Stomach (tissue), 9 donors: ENCODE measurements around the gene VAPB. TPM values are rescaled to one million over a fixed set of nuclear protein-coding genes. Genes with fewer than 3 reads are reported as not detected.

Source experiments
- DNase-seq, 2 donors: peaks; one replicate each; pipeline versions ENCODE4 v3.0.0 to v3.0.0-alpha.2; 2013 to 2019
- H3K27ac ChIP-seq, 5 donors: fragments of 200-600 bp in 4 of 5; sonication (generic) in 4 of 5; one replicate each; pipeline ENCODE4 v1.5.1; 2013 to 2019; ENCODE audit warnings: mild to moderate bottlenecking in 1 of 5, moderate library complexity in 1 of 5
- H3K27me3 ChIP-seq, 3 donors: fragments of 200-600 bp; sonication (generic); one replicate each; pipeline ENCODE4 v1.5.1; 2017 to 2019; ENCODE audit warnings: mixed run types in 1 of 3
- H3K36me3 ChIP-seq, 4 donors: fragments of 200-600 bp; sonication (generic); 1 replicate in 3 of 4; 2 replicates in 1 of 4; pipeline ENCODE4 v1.5.1; 2016 to 2019
- H3K4me1 ChIP-seq, 4 donors: fragments of 200-600 bp; sonication (generic); one replicate each; pipeline ENCODE4 v1.5.1; 2016 to 2019
- H3K4me3 ChIP-seq, 4 donors: fragments of 200-600 bp; sonication (generic) in 3 of 4; one replicate each; pipeline ENCODE4 v1.5.1; 2016 to 2019; ENCODE audit warnings: mild to moderate bottlenecking in 1 of 4
- H3K9me3 ChIP-seq, 4 donors: fragments of 200-600 bp; sonication (generic); one replicate each; pipeline ENCODE4 v1.5.1; 2016 to 2019
- EP300 ChIP-seq: sonication (generic); formaldehyde crosslinking; IDR thresholded peaks from one replicate; pipeline ENCODE4 v1.6.1; 2017; ENCODE audit warnings: antibody characterized with exemption
- POLR2A ChIP-seq, 4 donors: fragments of 450-650 bp; IDR thresholded peaks; one replicate each; pipeline ENCODE4 v1.6.1; 2016; ENCODE audit warnings: antibody characterized with exemption in 4 of 4, control low read depth in 2 of 4, mild to moderate bottlenecking in 1 of 4, moderate library complexity in 1 of 4
- POLR2AphosphoS5 ChIP-seq, 3 donors: sonication (generic); formaldehyde crosslinking; IDR thresholded peaks; one replicate each; pipeline ENCODE4 v1.6.1; 2016; ENCODE audit warnings: antibody characterized with exemption in 3 of 3
- WGBS, 5 donors: extraction: QIAGEN DNeasy Blood & Tissue Kit in 3 of 5; methylation state at CpG; one replicate each; pipeline versions ENCODE4 v1.1.5 to v1.1.7; 2013 to 2018; 5-methylcytosine and 5-hydroxymethylcytosine counted together
- intact Hi-C: fragments of 100-400 bp; cut with DNase I; formaldehyde crosslinking; loops from one replicate; pipeline ENCODE4 v1.15.1; 2023; ENCODE audit warnings: low total_unique reads
- polyA plus RNA-seq, 3 donors: library from polyadenylated mRNA; stranded (reverse); fragments of 200-250 nt; gene quantifications; one replicate each; pipeline ENCODE4 v1.2.3, GENCODE V29; 2013
- total RNA-seq, 5 donors: library from RNA; depleted of rRNA; stranded (reverse); fragments of >200 nt; gene quantifications; one replicate each; pipeline versions ENCODE4 v1.1.0 to v1.2.3, GENCODE V29; 2014 to 2016
- TF ChIP-seq, protein P1 (sequence below), 7 experiments: fragments of 450-650 bp in 4 of 7; fragments of 200-600 bp in 3 of 7; sonication (generic) in 3 of 7; IDR thresholded peaks; one replicate each; pipeline ENCODE4 v1.5.1; 2016 to 2019; ENCODE audit warnings: antibody characterized with exemption in 7 of 7, control low read depth in 2 of 7, mild to moderate bottlenecking in 1 of 7
- donor health status: healthy with polysubstance abuse.
- donor health status: Bipolar disorder and iron deficiency.
- donor health status: healthy.

Gene VAPB
- total and polyA plus RNA-seq, 8 donors = 7.6 to 40.6 (median 18.2) TPM

DNA sequence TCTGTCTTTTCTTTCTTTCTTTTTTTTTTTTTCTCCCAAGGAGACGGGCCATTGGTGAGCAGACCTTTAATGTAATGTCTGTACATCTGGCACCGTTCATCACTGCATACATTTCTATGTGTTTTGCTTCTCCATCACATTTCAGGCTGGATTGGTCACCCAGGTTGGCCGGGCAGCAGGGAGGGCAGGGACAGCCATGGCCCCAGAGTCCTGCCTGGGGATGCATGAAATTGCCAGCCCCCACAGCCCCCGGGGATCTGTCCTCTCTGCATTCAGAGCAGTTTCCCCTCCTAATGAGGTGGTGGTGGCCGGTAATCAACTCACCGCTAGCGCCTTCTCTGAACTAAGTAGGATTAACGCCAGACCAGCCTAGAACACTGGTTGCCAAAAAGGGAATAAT lies 75.8 kb downstream of the VAPB start:
- no peaks in the 10 kb centered on the region for H3K36me3 ChIP-seq
- H3K27me3 ChIP-seq = peaks cover 0 to 17% (median 0%) of the 10 kb centered on the region in 3 donors
- intact Hi-C loops = no loop called here
- no peak overlapping the region for H3K4me3 ChIP-seq
- no peak overlapping the region for H3K27ac ChIP-seq
- no peaks in the 10 kb centered on the region for H3K9me3 ChIP-seq
- DNase-seq = no peak
- 58 to 73% (median 71%) methylated on average over 8 of the region's 8 CpGs for WGBS, 5 donors
- no peaks in the 10 kb centered on the region for H3K4me1 ChIP-seq
- TF ChIP-seq, protein P1, sequence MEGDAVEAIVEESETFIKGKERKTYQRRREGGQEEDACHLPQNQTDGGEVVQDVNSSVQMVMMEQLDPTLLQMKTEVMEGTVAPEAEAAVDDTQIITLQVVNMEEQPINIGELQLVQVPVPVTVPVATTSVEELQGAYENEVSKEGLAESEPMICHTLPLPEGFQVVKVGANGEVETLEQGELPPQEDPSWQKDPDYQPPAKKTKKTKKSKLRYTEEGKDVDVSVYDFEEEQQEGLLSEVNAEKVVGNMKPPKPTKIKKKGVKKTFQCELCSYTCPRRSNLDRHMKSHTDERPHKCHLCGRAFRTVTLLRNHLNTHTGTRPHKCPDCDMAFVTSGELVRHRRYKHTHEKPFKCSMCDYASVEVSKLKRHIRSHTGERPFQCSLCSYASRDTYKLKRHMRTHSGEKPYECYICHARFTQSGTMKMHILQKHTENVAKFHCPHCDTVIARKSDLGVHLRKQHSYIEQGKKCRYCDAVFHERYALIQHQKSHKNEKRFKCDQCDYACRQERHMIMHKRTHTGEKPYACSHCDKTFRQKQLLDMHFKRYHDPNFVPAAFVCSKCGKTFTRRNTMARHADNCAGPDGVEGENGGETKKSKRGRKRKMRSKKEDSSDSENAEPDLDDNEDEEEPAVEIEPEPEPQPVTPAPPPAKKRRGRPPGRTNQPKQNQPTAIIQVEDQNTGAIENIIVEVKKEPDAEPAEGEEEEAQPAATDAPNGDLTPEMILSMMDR (IDR thresholded peaks at IDR 0.05) = no peak
- no peak for TF ChIP-seq EP300
- no peak for TF ChIP-seq POLR2A (IDR thresholded peaks at IDR 0.05)
- no peak for TF ChIP-seq POLR2AphosphoS5 (IDR thresholded peaks at IDR 0.05)

- DNase-seq = no peak
- TF ChIP-seq POLR2AphosphoS5 (IDR thresholded peaks at IDR 0.05) = no peak
- TF ChIP-seq, protein P1 (IDR thresholded peaks at IDR 0.05) = no peak
- no peak for TF ChIP-seq POLR2A (IDR thresholded peaks at IDR 0.05)
- no peak for TF ChIP-seq EP300
- H3K36me3 ChIP-seq = no peaks in the 10 kb centered on the region
- H3K4me3 ChIP-seq = no peak overlapping the region
- intact Hi-C loops = no loop called here
- H3K9me3 ChIP-seq = no peaks in the 10 kb centered on the region
- no peak overlapping the region for H3K27ac ChIP-seq
- H3K4me1 ChIP-seq = peaks cover 0 to 3% (median 0%) of the 10 kb centered on the region in 4 donors
- 88 to 93% (median 91%) methylated on average over 24 to 27 of the region's 27 CpGs for WGBS, 5 donors
- H3K27me3 ChIP-seq = peaks cover 0 to 17% (median 0%) of the 10 kb centered on the region in 3 donors
Observed at GRCh38 chr20:58466095-58466708, 77.2 kb downstream of the VAPB start.

GRCh38 chr20:58466729-58467571 lies 77.9 kb downstream of the VAPB start:
- no peak for TF ChIP-seq POLR2AphosphoS5 (IDR thresholded peaks at IDR 0.05)
- TF ChIP-seq, protein P1 (IDR thresholded peaks at IDR 0.05) = no peak
- TF ChIP-seq EP300 = no peak
- no peak for TF ChIP-seq POLR2A (IDR thresholded peaks at IDR 0.05)
- Histone ChIP-seq H3K27ac (no peak overlapping the region), H3K36me3 (no peaks in the 10 kb centered on the region), H3K4me3 (no peak overlapping the region), H3K9me3 (no peaks in the 10 kb centered on the region), H3K4me1 (peaks cover 0 to 9% (median 0%) of the 10 kb centered on the region in 4 donors), H3K27me3 (peaks cover 0 to 17% (median 0%) of the 10 kb centered on the region in 3 donors)
- intact Hi-C loops = no loop called here
- WGBS, 5 donors = 55 to 76% (median 58%) methylated on average over 24 to 68 of the region's 68 CpGs
- no peak for DNase-seq

GRCh38 chr20:58467572-58468527 lies 78.8 kb downstream of the VAPB start:
- Histone ChIP-seq H3K27ac (no peak overlapping the region), H3K27me3 (peaks cover 0 to 17% (median 0%) of the 10 kb centered on the region in 3 donors), H3K4me1 (peaks cover 0 to 9% (median 0%) of the 10 kb centered on the region in 4 donors), H3K36me3 (no peaks in the 10 kb centered on the region), H3K9me3 (no peaks in the 10 kb centered on the region), H3K4me3 (no peak overlapping the region)
- 69 to 79% (median 71%) methylated on average over 22 to 28 of the region's 28 CpGs for WGBS, 5 donors
- DNase-seq = peak in 1 of 2 donors; percentile 24
- TF ChIP-seq POLR2A (IDR thresholded peaks at IDR 0.05) = no peak
- TF ChIP-seq POLR2AphosphoS5 (IDR thresholded peaks at IDR 0.05) = no peak
- TF ChIP-seq, protein P1 (IDR thresholded peaks at IDR 0.05) = no peak
- TF ChIP-seq EP300 = no peak
- intact Hi-C loops = no loop called here
